Endothelial cell of umbilical vein (primary cell): ENCODE results near the gene AUTS2. TPM values are rescaled to one million over a fixed set of nuclear protein-coding genes. Genes with fewer than 3 reads are reported as not detected.

Experiments used
- BruUV-seq: library from RNA; stranded (reverse); fragments of 400-500 nt; replicated peaks from 2 replicates; lab custom pipeline; 2021; lab: Mats Ljungman, UMichigan
- CTCF ChIA-PET: fragments of 300-600, 350-600 bp; sonication (Branson Sonifier 250); formaldehyde crosslinking; loops from one replicate; lab custom pipeline; 2021; ENCODE audit warnings: antibody characterized with exemption, inconsistent platforms; lab: Charles Lee
- POLR2A ChIA-PET: fragments of 300-600, 350-600 bp; sonication (Branson Sonifier 250); formaldehyde crosslinking; loops from one replicate; lab custom pipeline; 2021; ENCODE audit warnings: antibody characterized with exemption, inconsistent platforms; lab: Charles Lee
- DNase-seq: peaks from one replicate; pipeline ENCODE4 v3.0.0-alpha.2; 2011; ENCODE audit warnings: low read depth, low spot score
- FAIRE-seq: peaks from 2 replicates; lab custom pipeline; 2011; peaks lifted over from hg19 to GRCh38; lab: Jason Lieb, UNC
- H2AFZ ChIP-seq: 2 replicates; pipeline ENCODE4 v1.6.0; 2012; ENCODE audit warnings: low read depth, low read length, control low read depth, inconsistent platforms
- H3K27ac ChIP-seq: 2 replicates; pipeline ENCODE4 v1.5.1; 2011; ENCODE audit warnings: low read depth, mild to moderate bottlenecking, control low read depth, low read length, moderate library complexity; ENCODE audit not compliant: insufficient read depth
- H3K27me3 ChIP-seq, 2 experiments: 2 replicates each; pipeline versions ENCODE4 v1.6.0 to v1.6.1; 2011; ENCODE audit warnings: low read length in 2 of 2, mixed read lengths in 1 of 2; ENCODE audit not compliant: control insufficient read depth in 2 of 2, insufficient read depth in 2 of 2
- H3K36me3 ChIP-seq, 2 experiments: 2 replicates in 1 of 2; 3 replicates in 1 of 2; pipeline ENCODE4 v1.5.1; 2011; ENCODE audit warnings: low read length in 2 of 2, mild to moderate bottlenecking in 1 of 2, moderate library complexity in 1 of 2; ENCODE audit not compliant: control insufficient read depth in 2 of 2, insufficient read depth in 2 of 2; ENCODE audit errors: extremely low read depth in 1 of 2
- H3K4me1 ChIP-seq: 3 replicates; pipeline ENCODE4 v1.5.1; 2011; ENCODE audit warnings: mild to moderate bottlenecking, low read length; ENCODE audit not compliant: control insufficient read depth, insufficient read depth; ENCODE audit errors: extremely low read depth
- H3K4me2 ChIP-seq: 2 replicates; pipeline ENCODE4 v1.6.1; 2011; ENCODE audit warnings: low read length, control low read depth, mixed read lengths; ENCODE audit not compliant: insufficient read depth
- H3K4me3 ChIP-seq, 3 experiments: fragments of 200-600 bp in 1 of 3; sonication (generic), shearing (Covaris generic) in 1 of 3; replicated peaks in 1 of 3; 2 replicates each; pipeline ENCODE4 v1.5.1; 2011 to 2016; ENCODE audit warnings: control low read depth in 3 of 3, low read length in 3 of 3, mild to moderate bottlenecking in 2 of 3, inconsistent platforms in 1 of 3, low read depth in 1 of 3, moderate library complexity in 1 of 3; ENCODE audit not compliant: insufficient read depth in 1 of 3
- H3K79me2 ChIP-seq: 2 replicates; pipeline ENCODE4 v1.6.0; 2012; ENCODE audit warnings: low read length, inconsistent platforms; ENCODE audit not compliant: control insufficient read depth, insufficient read depth
- H3K9ac ChIP-seq: replicated peaks from 2 replicates; pipeline ENCODE3; 2011; ENCODE audit warnings: low read length, control low read depth; ENCODE audit not compliant: insufficient read depth; ENCODE audit errors: extremely low read depth
- H3K9me1 ChIP-seq: replicated peaks from 3 replicates; pipeline ENCODE4 v1.6.0; 2011; ENCODE audit warnings: mild to moderate bottlenecking, low read length; ENCODE audit not compliant: control insufficient read depth, insufficient read depth; ENCODE audit errors: extremely low read depth
- H3K9me3 ChIP-seq: replicated peaks from 2 replicates; pipeline ENCODE4 v1.5.1; 2012; ENCODE audit warnings: low read length, inconsistent platforms; ENCODE audit not compliant: control insufficient read depth, insufficient read depth
- H4K20me1 ChIP-seq: replicated peaks from 2 replicates; pipeline ENCODE3; 2011; ENCODE audit warnings: mild to moderate bottlenecking, low read length; ENCODE audit not compliant: control insufficient read depth, insufficient read depth; ENCODE audit errors: extremely low read depth
- EZH2 ChIP-seq: IDR thresholded peaks from 2 replicates; pipeline ENCODE4 v1.6.1; 2012; ENCODE audit warnings: borderline replicate concordance, low read depth, mild to moderate bottlenecking, moderate library complexity, low read length, inconsistent platforms; ENCODE audit not compliant: severe bottlenecking
- MYC ChIP-seq: IDR thresholded peaks from one replicate; pipeline ENCODE4 v1.6.1; 2011; ENCODE audit warnings: mild to moderate bottlenecking, low read depth, low read length
- POLR2A ChIP-seq: IDR thresholded peaks from 2 replicates; pipeline ENCODE4 v1.6.1; 2012; ENCODE audit warnings: low read depth, mild to moderate bottlenecking, control low read depth, low read length
- dilution Hi-C: fragments of 300-500 bp; cut with MboI; formaldehyde crosslinking; loops from one replicate; pipeline ENCODE4 v1.15.0; 2019; ENCODE audit warnings: low sequenced_read_pairs; ENCODE audit not compliant: extremely low pct_ligation_motif_present
- intact Hi-C: fragments of 100-400 bp; cut with micrococcal nuclease; formaldehyde crosslinking; loops from one replicate; pipeline ENCODE4 v1.10.0; 2022
- polyA plus RNA-seq, 4 experiments: library from polyadenylated mRNA; depleted of rRNA in 3 of 4; stranded (reverse) in 3 of 4; unstranded in 1 of 4; fragments of >200 nt; gene quantifications; 2 replicates each; pipeline versions ENCODE4 v1.2.1 to v1.2.3, GENCODE V29; 2011 to 2012; ENCODE audit warnings: missing spikeins in 1 of 4
- total RNA-seq: library from RNA; stranded (reverse); gene quantifications from 2 replicates; pipeline ENCODE4 v1.2.3, GENCODE V29; 2021
- TF ChIP-seq, protein P1 (sequence below), 2 donors: IDR thresholded peaks; 1 replicate in 1 of 2; 2 replicates in 1 of 2; pipeline ENCODE4 v1.5.1; 2011; ENCODE audit warnings: low read length in 2 of 2, mild to moderate bottlenecking in 2 of 2, moderate library complexity in 2 of 2, control low read depth in 1 of 2, inconsistent platforms in 1 of 2, low read depth in 1 of 2; ENCODE audit not compliant: insufficient read depth in 1 of 2; ENCODE audit errors: extremely low read depth in 1 of 2

AUTS2 gene
- total and polyA plus RNA-seq, 2 donors (not counting 3 experiments of a cell fraction or from before 2014, with no cell fraction given), result 0.59 to 8.0 TPM

DNA sequence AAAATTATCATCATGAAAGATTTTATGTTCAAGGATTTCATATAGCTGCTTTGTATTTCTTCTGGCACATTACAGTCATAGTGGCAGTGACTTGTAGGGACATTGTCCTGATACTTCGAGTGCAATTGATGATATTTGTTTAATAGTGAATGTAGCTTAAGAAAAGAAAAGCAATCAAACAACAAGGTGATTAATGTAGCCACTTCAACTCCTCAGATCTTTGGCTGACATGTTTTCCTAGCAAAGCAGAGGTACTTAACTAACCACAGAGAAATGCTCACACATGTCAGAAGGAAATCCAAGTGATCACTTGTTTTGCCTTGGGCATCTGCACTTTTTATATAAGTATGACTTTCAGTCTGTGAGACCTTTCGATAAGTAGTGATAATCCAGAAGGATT is 470.3 kb downstream of the AUTS2 start:
- BruUV-seq, result no TSS peak
- H3K9me3 ChIP-seq, result peaks cover 1% of the 10 kb centered on the region
- H3K27me3 ChIP-seq, result no peaks in the 10 kb centered on the region
- no peaks in the 10 kb centered on the region for H3K36me3 ChIP-seq
- H3K27ac ChIP-seq, result no peak overlapping the region
- dilution Hi-C loops, result no loop called here
- no peaks in the 10 kb centered on the region for H4K20me1 ChIP-seq
- H3K4me3 ChIP-seq, result no peak overlapping the region
- no peaks in the 10 kb centered on the region for H3K9me1 ChIP-seq
- ChIA-PET CTCF (no interaction called here), POLR2A (no interaction called here)
- DNase-seq (no peak), FAIRE-seq (no peak)
- intact Hi-C loops, result no loop called here
- no peak overlapping the region for H3K4me2 ChIP-seq
- TF ChIP-seq MYC (no peak), EZH2 (no peak)
- TF ChIP-seq, protein P1, sequence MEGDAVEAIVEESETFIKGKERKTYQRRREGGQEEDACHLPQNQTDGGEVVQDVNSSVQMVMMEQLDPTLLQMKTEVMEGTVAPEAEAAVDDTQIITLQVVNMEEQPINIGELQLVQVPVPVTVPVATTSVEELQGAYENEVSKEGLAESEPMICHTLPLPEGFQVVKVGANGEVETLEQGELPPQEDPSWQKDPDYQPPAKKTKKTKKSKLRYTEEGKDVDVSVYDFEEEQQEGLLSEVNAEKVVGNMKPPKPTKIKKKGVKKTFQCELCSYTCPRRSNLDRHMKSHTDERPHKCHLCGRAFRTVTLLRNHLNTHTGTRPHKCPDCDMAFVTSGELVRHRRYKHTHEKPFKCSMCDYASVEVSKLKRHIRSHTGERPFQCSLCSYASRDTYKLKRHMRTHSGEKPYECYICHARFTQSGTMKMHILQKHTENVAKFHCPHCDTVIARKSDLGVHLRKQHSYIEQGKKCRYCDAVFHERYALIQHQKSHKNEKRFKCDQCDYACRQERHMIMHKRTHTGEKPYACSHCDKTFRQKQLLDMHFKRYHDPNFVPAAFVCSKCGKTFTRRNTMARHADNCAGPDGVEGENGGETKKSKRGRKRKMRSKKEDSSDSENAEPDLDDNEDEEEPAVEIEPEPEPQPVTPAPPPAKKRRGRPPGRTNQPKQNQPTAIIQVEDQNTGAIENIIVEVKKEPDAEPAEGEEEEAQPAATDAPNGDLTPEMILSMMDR (IDR thresholded peaks at IDR 0.05; ENCODE audit: extremely low read depth in 1 of 2, insufficient read depth in 1 of 2, low read depth in 1 of 2, low read length in 2 of 2), result no peak
- no peak overlapping the region for H3K9ac ChIP-seq
- no peaks in the 10 kb centered on the region for H3K79me2 ChIP-seq
- no peak overlapping the region for H2AFZ ChIP-seq
- no peaks in the 10 kb centered on the region for H3K4me1 ChIP-seq

DNA sequence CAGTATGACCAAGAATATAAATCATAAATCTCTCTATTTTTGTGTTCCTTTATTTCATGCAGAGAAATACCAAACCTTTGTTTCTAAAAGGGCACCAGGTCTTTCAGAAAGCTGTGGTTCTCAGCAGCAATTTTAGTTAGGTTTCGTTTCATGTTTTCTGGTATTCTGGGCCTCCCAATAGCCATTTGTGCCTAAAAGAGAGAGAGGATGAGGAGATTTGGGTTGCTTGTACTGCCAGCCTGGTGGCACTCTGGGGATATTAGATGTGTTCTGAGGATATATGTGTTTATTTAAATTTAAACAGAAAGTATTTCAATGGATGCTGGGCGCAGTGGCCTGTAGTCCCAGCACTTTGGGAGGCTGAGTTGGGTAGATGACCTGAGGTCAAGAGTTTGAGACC is 471.7 kb downstream of the AUTS2 start:
- H3K27me3 ChIP-seq, result no peaks in the 10 kb centered on the region
- H3K9me1 ChIP-seq, result no peaks in the 10 kb centered on the region
- no peaks in the 10 kb centered on the region for H4K20me1 ChIP-seq
- no TSS peak for BruUV-seq
- H3K4me3 ChIP-seq, result no peak overlapping the region
- dilution Hi-C loops, result no loop called here
- FAIRE-seq (no peak), DNase-seq (no peak)
- H3K9me3 ChIP-seq, result peaks cover 1% of the 10 kb centered on the region
- intact Hi-C loops, result no loop called here
- H3K9ac ChIP-seq, result no peak overlapping the region
- CTCF ChIA-PET, result no interaction called here
- H3K79me2 ChIP-seq, result no peaks in the 10 kb centered on the region
- H3K4me1 ChIP-seq, result no peaks in the 10 kb centered on the region
- TF ChIP-seq, protein P1 (IDR thresholded peaks at IDR 0.05; ENCODE audit: extremely low read depth in 1 of 2, insufficient read depth in 1 of 2, low read depth in 1 of 2, low read length in 2 of 2), result no peak
- TF ChIP-seq MYC (no peak), POLR2A (no peak)
- no peaks in the 10 kb centered on the region for H3K36me3 ChIP-seq
- H3K27ac ChIP-seq, result no peak overlapping the region
- POLR2A ChIA-PET, result no interaction called here
- no peak overlapping the region for H3K4me2 ChIP-seq
- H2AFZ ChIP-seq, result no peak overlapping the region
